ENCODE measurements around the gene SDHD.
"Not testable (repeated sequence)": the region's sequence is repeated elsewhere in the genome, so short reads cannot be mapped to it uniquely, and the experiment has no call there.

The SDHD gene

DNA sequence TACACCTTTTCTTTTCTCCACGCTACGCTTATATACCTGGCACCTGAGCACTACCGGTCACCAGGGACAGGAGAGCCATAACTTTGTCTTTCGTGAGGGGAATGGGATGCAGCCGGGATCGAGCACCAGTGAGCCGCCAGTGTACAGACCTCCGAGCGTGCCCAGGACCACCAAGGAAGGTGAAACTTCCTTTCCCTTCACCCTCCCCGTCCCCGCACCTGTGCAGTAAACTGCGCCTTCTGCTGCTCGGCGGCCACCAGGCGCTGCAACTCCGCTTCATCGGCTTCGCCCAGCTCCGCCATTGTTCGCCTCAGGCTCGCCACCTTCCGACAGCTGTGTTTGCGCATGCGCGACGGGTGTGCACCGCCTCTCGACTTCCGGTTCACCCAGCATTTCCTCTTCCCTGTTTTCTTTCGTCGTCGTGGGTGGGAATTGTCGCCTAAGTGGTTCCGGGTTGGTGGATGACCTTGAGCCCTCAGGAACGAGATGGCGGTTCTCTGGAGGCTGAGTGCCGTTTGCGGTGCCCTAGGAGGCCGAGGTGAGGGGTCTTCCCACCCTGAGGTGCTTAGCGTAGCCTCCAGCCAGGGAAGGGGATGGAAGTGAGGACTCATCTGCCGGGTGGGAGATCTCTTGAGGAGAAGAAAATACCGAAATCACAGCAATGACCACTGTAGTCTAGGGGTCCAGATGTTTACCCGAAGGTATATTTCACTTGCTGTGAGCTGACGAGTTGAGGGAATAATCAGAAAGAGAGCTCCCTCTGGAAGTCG is at the start of gene SDHD, which contains the start of gene TIMM8B:
SDHD (plus strand) TSS at position 452 of the 770 bp plus-strand sequence; CDS start at position 487, 35 bp downstream.
TIMM8B (minus strand) TSS at position 335 of the 770 bp plus-strand sequence; CDS start at position 302, 33 bp downstream.
- H3K4me1 Mint-ChIP-seq = peaks cover 68% of the 10 kb centered on the region
- peak within 1 kb of the TSS; percentile 96 to 99 for H3K4me3 Mint-ChIP-seq
- no peaks in the 10 kb centered on the region for H3K27me3 Mint-ChIP-seq
- no peaks in the 10 kb centered on the region for H3K9me3 Mint-ChIP-seq
- DNase-seq = peak; percentile 91 to 96
- H3K27ac Mint-ChIP-seq = peak within 1 kb of the TSS; percentile 99 to 100
- peak; percentile 92 for ATAC-seq

DNA sequence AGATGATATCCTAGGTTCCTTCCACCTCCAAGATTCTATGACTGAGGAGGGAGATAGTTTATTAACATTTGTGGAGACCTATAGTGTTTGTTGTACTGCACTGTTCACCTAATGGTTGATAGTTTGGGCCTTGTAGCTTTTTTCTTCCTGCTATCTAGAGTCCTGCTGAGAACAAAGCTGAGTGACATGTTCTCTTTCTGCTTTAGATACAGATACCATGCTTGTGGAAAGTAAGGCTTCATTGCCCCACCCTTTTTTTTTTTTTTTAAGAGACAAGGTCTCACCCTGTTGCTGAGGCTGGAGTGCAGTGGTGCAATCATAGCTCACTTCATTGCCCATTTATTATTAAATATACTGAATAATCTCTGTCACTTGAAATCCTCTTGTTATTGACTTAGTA is 49.1 kb upstream of the SDHD start:
- Mint-ChIP-seq H3K4me3 (no peak overlapping the region), H3K4me1 (peaks cover 16% of the 10 kb centered on the region), H3K9me3 (no peaks in the 10 kb centered on the region), H3K27me3 (no peaks in the 10 kb centered on the region), H3K27ac (no peak overlapping the region)
- no peak for ATAC-seq
- no peak for DNase-seq

DNA sequence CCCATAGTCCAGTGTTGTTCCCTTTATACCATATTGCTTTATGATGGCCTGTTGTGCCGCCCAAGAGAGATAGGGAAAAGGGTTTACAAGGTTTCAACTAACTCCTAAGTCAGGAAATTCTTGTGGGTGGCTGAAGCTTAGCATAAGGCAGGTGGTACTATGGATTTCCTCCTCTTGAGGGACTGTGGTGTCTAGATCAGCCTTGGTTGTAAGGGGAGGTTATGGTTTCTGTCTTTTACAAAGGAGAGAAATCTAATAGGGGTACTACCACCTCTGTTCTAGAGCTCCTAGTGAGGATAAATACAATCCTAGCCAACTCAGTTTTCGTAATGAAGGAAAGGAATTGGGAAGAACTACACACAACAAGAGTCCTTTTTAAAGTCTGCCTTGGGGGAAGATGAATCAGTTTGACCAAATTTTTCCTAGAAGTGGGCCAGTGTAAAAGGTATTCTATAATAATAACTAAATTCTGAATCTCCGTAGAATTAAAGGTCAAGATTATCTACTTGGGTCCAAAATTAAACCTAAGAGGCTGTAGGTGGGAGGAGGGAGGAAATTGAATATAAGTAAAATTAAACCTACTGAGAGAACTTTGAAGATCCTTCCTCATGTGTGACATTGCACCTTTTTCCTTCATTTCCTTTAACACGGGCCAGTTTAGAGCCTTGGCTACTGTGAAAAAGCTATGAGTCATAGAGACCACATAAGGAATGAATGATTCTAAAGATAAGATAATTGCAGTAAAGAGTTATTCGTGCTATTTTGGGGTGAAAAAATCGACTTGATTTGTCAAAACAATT is 44.3 kb upstream of the SDHD start:
- Mint-ChIP-seq H3K27me3 (no peaks in the 10 kb centered on the region), H3K9me3 (no peaks in the 10 kb centered on the region), H3K27ac (peak overlapping the region in 1 of 2 donors; percentile 74), H3K4me1 (peaks cover 20% of the 10 kb centered on the region), H3K4me3 (no peak overlapping the region)
- ATAC-seq (no peak), DNase-seq (no peak)

DNA sequence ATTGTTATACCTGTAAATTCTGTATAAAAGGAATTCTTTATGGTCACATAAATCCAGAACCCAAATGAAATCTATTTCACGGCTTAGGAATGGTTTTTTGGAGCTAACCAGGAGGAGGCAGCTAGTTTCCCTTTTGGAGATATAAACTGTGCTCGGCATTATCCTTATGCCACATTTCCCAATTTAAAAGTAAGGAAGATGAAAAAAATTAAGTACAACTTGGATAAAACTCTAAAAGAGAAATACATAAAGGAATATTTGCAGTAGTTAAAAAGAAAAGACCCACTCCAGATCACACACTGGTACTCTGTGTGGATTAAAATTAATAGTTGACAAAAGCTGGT is 43.7 kb upstream of the SDHD start:
- H3K9me3 Mint-ChIP-seq = no peaks in the 10 kb centered on the region
- DNase-seq (no peak), ATAC-seq (no peak)
- no peak overlapping the region for H3K4me3 Mint-ChIP-seq
- peak overlapping the region in 1 of 2 donors; percentile 27 for H3K27ac Mint-ChIP-seq
- no peaks in the 10 kb centered on the region for H3K27me3 Mint-ChIP-seq
- H3K4me1 Mint-ChIP-seq = peaks cover 20% of the 10 kb centered on the region

DNA sequence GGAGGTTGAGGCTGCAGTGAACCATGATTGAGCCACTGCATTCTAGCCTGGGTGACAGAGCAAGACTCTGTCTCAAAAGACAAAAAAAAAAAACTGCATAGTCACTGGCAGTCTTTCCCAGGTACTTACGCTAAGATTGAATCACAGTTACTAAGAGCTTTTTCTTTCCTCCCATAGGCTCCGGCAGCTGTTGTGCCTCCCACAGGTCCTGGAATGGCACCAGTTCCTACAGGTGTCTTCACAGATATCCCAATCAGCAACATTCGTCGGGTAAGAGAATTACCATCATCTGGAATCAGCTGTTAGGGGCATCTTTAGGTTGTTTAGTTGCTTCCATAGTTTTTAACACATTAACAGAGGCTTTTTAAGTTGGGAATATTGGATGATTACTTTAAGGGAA is 41.7 kb upstream of the SDHD start:
- Mint-ChIP-seq H3K27me3 (no peaks in the 10 kb centered on the region), H3K4me1 (peaks cover 32% of the 10 kb centered on the region), H3K27ac (peak overlapping the region in 1 of 2 donors; percentile 13), H3K9me3 (no peaks in the 10 kb centered on the region), H3K4me3 (no peak overlapping the region)
- no peak for ATAC-seq
- DNase-seq = no peak

DNA sequence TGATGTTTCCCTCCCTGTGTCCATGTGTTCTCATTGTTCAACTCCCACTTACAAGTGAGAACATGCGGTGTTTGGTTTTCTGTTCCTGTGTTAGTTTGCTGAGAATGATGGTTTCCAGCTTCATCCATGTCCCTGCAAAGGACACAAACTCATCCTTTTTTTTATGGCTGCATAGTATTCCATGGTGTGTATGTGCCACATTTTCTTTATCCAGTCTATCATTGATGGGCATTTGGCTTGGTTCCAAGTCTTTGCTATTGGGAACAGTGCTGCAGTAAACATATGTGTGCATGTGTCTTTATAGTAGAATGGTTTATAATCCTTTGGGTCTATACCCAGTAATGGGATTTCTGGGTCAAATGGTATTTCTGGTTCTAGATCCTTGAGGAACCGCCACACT is 40.0 kb upstream of the SDHD start:
- H3K9me3 Mint-ChIP-seq, H3K27ac Mint-ChIP-seq, ATAC-seq, DNase-seq, H3K4me3 Mint-ChIP-seq, H3K27me3 Mint-ChIP-seq: not testable (repeated sequence)
- H3K4me1 Mint-ChIP-seq = peaks cover 32% of the 10 kb centered on the region

DNA sequence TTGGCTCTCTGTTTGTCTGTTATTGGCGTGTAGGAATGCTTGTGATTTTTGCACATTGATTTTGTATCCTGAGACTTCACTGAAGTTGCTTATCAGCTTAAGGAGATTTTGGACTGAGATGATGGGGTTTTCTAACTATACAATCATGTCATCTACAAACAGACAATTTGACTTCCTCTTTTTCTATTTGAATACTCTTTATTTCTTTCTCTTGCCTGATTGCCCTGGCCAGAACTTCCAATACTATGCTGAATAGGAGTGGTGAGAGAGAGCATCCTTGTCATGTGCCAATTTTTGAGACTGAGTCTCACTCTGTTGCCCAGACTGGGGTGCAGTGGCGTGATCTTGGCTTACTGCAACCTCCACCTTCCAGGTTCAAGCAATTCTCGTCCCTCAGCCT is 38.4 kb upstream of the SDHD start:
- peak overlapping the region in 1 of 2 donors; percentile 42 for H3K27ac Mint-ChIP-seq
- peaks cover 19% of the 10 kb centered on the region for H3K4me1 Mint-ChIP-seq
- not testable (repeated sequence) for H3K27me3 Mint-ChIP-seq, H3K4me3 Mint-ChIP-seq, ATAC-seq, H3K9me3 Mint-ChIP-seq, DNase-seq

DNA sequence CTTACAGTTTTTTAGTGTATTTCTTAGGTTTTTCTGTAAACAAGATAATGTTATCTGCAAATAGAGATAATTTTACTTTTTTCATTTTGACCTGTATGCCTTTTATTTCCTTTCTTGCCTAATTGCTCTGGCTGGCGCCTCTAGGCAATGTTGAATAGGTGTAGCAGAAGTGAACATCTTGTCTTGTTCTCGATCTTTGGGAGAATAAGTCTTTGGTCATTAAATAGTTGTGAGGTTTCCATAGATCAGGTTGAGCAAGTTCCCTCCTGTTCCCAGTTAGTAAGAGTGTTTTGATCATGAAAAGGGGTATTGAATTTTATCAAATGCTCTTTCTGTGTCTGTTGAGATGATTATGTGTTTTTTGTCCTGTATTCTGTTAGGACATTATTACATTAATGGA is 36.9 kb upstream of the SDHD start:
- no peak for DNase-seq
- Mint-ChIP-seq H3K4me1 (peaks cover 19% of the 10 kb centered on the region), H3K4me3 (no peak overlapping the region), H3K27ac (peak overlapping the region in 1 of 2 donors; percentile 54), H3K27me3 (no peaks in the 10 kb centered on the region), H3K9me3 (no peaks in the 10 kb centered on the region)
- ATAC-seq = no peak

DNA sequence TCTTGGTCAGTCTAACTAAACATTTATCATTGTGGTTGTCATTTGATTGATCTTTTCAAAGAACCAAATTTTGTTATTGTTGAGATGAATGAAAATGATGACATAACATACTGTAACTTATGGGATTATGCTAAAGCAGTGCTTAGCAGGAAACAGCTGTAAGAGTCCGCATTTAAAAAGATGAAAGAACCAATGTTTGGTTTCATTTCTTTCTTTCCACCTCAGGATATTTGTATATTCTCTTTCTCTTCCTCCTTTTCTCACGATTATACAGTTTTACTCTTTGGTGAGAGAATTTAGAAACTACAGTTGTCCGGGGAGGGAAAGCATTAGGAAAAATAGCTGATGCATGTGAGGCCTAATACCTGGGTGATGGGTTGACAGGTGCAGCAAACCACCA is 36.0 kb upstream of the SDHD start:
- Mint-ChIP-seq H3K9me3 (no peaks in the 10 kb centered on the region), H3K27me3 (no peaks in the 10 kb centered on the region), H3K4me3 (no peak overlapping the region), H3K27ac (no peak overlapping the region), H3K4me1 (peaks cover 19% of the 10 kb centered on the region)
- no peak for ATAC-seq
- no peak for DNase-seq

DNA sequence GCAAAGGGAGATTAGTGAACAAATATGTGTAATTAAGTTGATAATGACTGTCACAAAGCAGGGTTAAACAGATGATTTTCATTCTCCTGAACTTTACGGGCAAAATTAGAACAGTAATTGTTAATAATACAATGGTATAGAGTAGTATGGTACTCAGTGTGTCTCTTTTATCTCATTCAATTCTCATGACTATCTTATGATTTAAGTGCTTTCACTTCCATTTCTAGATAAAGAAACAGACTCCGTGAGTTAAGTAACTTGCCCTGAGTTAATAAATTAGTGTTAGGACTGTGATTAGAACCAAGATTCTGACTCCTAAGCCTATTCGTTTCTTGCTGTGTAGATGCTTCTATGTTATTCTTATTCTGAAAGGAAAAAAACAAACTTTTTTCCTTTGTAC is 34.9 kb upstream of the SDHD start:
- no peak overlapping the region for H3K4me3 Mint-ChIP-seq
- H3K4me1 Mint-ChIP-seq = peaks cover 19% of the 10 kb centered on the region
- H3K9me3 Mint-ChIP-seq = no peaks in the 10 kb centered on the region
- H3K27me3 Mint-ChIP-seq = no peaks in the 10 kb centered on the region
- DNase-seq = no peak
- no peak overlapping the region for H3K27ac Mint-ChIP-seq
- ATAC-seq = no peak

DNA sequence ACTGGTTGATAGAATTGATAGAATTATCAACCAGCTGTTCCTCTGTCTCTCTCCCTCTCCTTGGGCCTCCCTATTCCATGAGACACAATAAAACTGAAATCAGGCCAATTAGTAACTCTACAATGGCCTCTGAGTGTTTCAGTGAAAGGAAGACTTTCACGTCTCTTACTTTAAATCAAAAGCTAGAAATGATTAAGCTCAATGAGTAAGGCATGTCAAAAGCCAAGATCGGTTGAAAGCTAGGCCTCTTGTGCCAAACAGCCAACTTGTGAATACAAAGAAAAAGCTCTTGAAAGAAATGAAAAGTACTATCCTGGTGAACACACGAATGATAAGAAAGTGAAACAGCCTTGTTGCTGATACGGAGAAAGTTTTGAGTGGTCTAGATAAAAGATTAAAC is 29.5 kb upstream of the SDHD start:
- no peak for DNase-seq
- Mint-ChIP-seq H3K9me3 (no peaks in the 10 kb centered on the region), H3K27ac (peak overlapping the region in 1 of 2 donors; percentile 80)

DNA sequence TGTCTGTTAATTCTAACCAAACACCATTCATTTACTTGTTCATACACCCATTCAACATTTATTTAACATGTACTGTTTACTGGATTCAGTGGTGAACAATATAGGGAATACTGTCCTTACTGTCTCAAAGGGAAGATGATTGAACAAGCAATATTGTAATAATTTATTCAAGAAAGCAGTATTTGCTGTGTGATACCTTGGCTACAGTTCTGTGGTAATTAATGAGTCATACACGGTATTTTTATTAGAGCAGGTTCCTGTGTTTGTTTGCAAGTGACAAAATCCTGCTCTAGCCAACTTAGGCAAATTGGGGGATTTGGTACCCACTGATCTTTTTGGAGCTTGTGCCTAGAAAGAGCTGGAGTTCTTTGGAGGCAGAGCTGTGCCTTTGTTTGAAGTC is 28.6 kb upstream of the SDHD start:
- H3K4me1 Mint-ChIP-seq = peaks cover 8% of the 10 kb centered on the region
- H3K9me3 Mint-ChIP-seq = no peaks in the 10 kb centered on the region
- no peak overlapping the region for H3K27ac Mint-ChIP-seq
- no peak for DNase-seq
- no peak for ATAC-seq
- H3K4me3 Mint-ChIP-seq = no peak overlapping the region
- no peaks in the 10 kb centered on the region for H3K27me3 Mint-ChIP-seq

More for the DNA sequence above, 29.5 kb upstream of the SDHD start:
- Mint-ChIP-seq H3K27me3 (no peaks in the 10 kb centered on the region), H3K4me3 (peak overlapping the region; percentile 14 to 48), H3K4me1 (peaks cover 8% of the 10 kb centered on the region)
- peak; percentile 80 for ATAC-seq

DNA sequence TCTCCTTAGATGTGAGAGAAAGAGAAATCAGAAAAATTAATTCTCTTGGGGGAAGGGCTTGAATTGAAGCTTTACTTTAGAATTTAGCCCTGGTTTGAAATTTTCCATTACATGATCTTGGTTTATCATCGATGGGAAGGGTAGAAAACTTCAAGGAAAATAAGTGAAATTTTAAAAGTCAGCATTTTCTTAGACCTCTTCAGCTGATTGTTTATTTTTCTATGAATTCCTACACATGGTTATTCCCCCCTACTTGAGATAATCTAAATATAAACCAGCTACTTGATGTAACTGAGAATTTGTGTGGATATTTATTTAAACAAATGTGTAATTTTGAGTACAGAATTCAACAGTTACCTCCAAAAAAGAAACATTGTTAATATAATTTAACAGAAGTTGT is 23.8 kb upstream of the SDHD start:
- no peak overlapping the region for H3K4me3 Mint-ChIP-seq
- DNase-seq (no peak), ATAC-seq (no peak)
- no peak overlapping the region for H3K27ac Mint-ChIP-seq
- H3K4me1 Mint-ChIP-seq = no peaks in the 10 kb centered on the region
- no peaks in the 10 kb centered on the region for H3K9me3 Mint-ChIP-seq
- H3K27me3 Mint-ChIP-seq = peaks cover under 1% of the 10 kb centered on the region

DNA sequence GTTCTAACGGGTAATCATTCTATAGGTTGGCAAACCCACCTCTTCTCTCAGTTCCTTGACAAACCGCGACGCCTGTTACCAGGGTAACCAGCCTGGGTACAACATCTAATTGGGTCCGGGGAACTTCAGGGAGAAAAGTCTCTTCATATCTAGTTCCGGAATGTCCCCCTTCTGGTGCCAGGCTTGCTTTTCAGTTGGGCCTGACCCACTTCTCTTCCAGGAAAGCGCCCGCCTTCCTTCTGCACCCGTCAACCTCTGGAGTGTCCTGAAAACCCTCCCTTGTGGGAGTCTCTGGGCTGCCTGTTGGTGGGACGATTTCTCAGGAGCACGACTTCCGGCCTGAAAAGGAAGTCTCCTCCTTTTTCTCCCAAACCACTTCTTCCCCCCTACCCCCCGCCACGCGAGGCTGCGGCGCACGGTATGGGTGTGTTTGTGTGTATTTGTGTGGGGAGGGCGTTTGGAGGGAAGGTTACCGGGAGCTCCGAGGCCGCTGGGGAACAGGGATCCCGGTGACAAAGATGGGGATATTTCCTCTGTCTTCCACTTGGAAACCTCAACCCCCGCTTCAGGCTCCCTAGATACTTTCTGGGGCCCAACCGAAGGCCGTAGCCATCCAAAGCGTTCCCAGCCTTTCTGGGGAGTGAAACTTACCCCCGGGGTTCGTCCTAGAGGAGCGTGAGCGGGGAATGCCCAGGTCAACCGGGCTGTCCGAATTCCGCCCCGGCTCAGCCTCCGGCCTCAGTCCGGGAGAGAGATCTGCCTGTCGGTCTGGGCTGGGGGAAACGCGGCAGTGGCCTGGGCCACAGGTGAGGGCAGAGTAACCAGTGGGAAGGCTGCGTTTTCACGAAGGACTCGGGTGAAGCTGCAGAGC is 12.5 kb upstream of the SDHD start, which contains the start of the genes NKAPD1 and PIH1D2:
NKAPD1 (plus strand) TSS at position 359 of the 871 bp plus-strand sequence. CDS start 1,276 bp downstream, outside the sequence.
PIH1D2 (minus strand) TSS at position 77 of the 871 bp plus-strand sequence. CDS start 843 bp downstream, outside the sequence.
- Mint-ChIP-seq H3K4me1 (peaks cover 24% of the 10 kb centered on the region), H3K4me3 (peak within 1 kb of the TSS; percentile 91 to 95), H3K27ac (peak within 1 kb of the TSS; percentile 97 to 99), H3K27me3 (peaks cover 11% of the 10 kb centered on the region), H3K9me3 (no peaks in the 10 kb centered on the region)
- peak; percentile 76 to 80 for DNase-seq
- ATAC-seq = peak; percentile 96

DNA sequence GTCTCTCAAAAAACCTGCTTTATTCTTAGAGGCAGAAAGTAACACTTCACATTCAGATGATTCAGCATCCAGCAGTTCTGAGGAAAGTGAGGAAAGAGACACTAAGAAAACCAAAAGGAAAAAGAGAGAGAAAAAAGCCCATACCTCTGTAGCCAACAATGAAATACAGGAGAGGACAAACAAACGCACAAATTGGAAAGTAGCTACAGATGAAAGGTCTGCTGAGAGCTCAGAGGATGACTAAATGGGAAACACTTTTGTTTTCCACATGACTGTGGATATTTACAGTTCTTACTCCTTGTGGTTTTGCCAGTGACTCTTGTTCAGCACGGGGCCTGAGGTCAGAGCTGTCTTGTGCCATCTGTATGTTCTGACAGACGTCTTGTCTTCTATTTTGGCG is 3.9 kb upstream of the SDHD start:
- Mint-ChIP-seq H3K9me3 (no peaks in the 10 kb centered on the region), H3K4me3 (peak overlapping the region in 1 of 2 donors; percentile 17), H3K27me3 (no peaks in the 10 kb centered on the region), H3K4me1 (peaks cover 47% of the 10 kb centered on the region), H3K27ac (peak overlapping the region in 1 of 2 donors; percentile 49)
- DNase-seq = peak in 1 of 2 donors; percentile 20
- peak; percentile 52 for ATAC-seq
